Measurements from ENCODE around the gene BRIX1. TPM values are rescaled to one million over a fixed set of nuclear protein-coding genes. Genes with fewer than 3 reads are reported as not detected.

The BRIX1 gene
- total and polyA plus RNA-seq, 2 donors (not counting 1 experiment from before 2014, with no cell fraction given), result 6.9 to 29.3 TPM

DNA sequence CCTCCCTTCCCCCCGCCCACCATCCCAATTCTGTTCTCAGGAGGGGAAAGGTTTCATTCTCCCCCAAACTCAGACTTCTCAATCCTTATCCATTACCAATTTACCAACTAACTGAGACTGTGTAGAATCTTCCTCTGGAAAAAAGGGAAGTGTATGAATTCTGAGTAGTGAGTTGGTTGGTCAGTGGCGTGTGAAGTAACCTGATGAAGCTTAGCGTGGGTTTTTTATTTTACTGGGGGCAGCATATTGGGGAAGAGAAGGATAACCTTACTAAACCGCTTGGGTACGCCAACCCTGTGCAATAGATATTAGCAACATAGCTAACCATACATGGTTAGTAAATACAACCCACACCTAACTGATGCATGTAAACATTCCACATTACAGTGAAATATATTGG, 12.8 kb downstream of the BRIX1 start:
- no peak overlapping the region for H3K27ac ChIP-seq (ENCODE audit: low read length in 2 of 2)
- no peak overlapping the region for H2AFZ ChIP-seq (ENCODE audit: insufficient read depth, low read depth, low read length, poor library complexity, severe bottlenecking)
- Mint-ChIP-seq H3K27ac (no peak overlapping the region), H3K4me3 (no peak overlapping the region), H3K27me3 (no peaks in the 10 kb centered on the region), H3K9me3 (ENCODE audit: insufficient read depth) (no peaks in the 10 kb centered on the region), H3K4me1 (peaks cover 24% of the 10 kb centered on the region)
- TF ChIP-seq EZH2 (IDR thresholded peaks at IDR 0.05; ENCODE audit: borderline replicate concordance, insufficient read depth, low read depth, low read length, poor library complexity, severe bottlenecking), result no peak
- TF ChIP-seq, protein P1, sequence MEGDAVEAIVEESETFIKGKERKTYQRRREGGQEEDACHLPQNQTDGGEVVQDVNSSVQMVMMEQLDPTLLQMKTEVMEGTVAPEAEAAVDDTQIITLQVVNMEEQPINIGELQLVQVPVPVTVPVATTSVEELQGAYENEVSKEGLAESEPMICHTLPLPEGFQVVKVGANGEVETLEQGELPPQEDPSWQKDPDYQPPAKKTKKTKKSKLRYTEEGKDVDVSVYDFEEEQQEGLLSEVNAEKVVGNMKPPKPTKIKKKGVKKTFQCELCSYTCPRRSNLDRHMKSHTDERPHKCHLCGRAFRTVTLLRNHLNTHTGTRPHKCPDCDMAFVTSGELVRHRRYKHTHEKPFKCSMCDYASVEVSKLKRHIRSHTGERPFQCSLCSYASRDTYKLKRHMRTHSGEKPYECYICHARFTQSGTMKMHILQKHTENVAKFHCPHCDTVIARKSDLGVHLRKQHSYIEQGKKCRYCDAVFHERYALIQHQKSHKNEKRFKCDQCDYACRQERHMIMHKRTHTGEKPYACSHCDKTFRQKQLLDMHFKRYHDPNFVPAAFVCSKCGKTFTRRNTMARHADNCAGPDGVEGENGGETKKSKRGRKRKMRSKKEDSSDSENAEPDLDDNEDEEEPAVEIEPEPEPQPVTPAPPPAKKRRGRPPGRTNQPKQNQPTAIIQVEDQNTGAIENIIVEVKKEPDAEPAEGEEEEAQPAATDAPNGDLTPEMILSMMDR (IDR thresholded peaks at IDR 0.05), result no peak
- intact Hi-C loops (cut with micrococcal nuclease), result loop anchor here (2.0 kb wide), 1 partner anchor 1487 kb away; the partner anchor contains the start of gene TARS1
- no peaks in the 10 kb centered on the region for H4K20me1 ChIP-seq (ENCODE audit: control insufficient read depth, insufficient read depth, low read length, poor library complexity, severe bottlenecking)
- no CpG with 5 or more reads among the region's 5 CpGs for WGBS (ENCODE audit: insufficient coverage)
- peaks cover 15 to 20% of the 10 kb centered on the region in 2 donors for H3K4me1 ChIP-seq (ENCODE audit: control insufficient read depth in 2 of 2, insufficient read depth in 2 of 2, low read length in 2 of 2)
- CTCF ChIA-PET, result interaction anchor here (0.9 to 2.2 kb wide), 3 partner anchors 10 to 90 kb away, joined by 3 to 24 read pairs (median 4); partner anchors contain the start of genes BRIX1, RAD1 and TTC23L
- H3K4me3 ChIP-seq (ENCODE audit: control extremely low read depth in 1 of 5, extremely low read depth in 1 of 5, insufficient read depth in 1 of 5, low read depth in 2 of 5, low read length in 4 of 5), result no peak overlapping the region
- ATAC-seq (ENCODE audit: low read depth) (no peak), DNase-seq (peak; percentile 23)
- POLR2A ChIA-PET, result interaction anchor here (2.5 kb wide), 1 partner anchor 12 kb away, joined by 54 read pairs; the partner anchor contains the start of genes BRIX1 and RAD1
- peaks cover 10 to 25% of the 10 kb centered on the region in 2 experiments for H3K36me3 ChIP-seq (replicated peaks in 1 of 2; ENCODE audit: control extremely low read depth in 1 of 2, control insufficient read depth in 1 of 2, extremely low read depth in 1 of 2, insufficient read depth in 2 of 2, low read length in 1 of 2)
- H3K9me3 ChIP-seq (ENCODE audit: control extremely low read depth in 1 of 3, control insufficient read depth in 2 of 3, insufficient read depth in 1 of 3, low read length in 2 of 3), result no peaks in the 10 kb centered on the region
- peak overlapping the region; percentile 85 for H3K4me2 ChIP-seq (replicated peaks; ENCODE audit: low read depth, low read length, poor library complexity, severe bottlenecking)
- no peaks in the 10 kb centered on the region for H3K27me3 ChIP-seq (replicated peaks in 1 of 4; ENCODE audit: control extremely low read depth in 1 of 4, control insufficient read depth in 3 of 4, insufficient read depth in 4 of 4, low read length in 3 of 4)
- peaks cover 34% of the 10 kb centered on the region for H3K79me2 ChIP-seq (ENCODE audit: control insufficient read depth, insufficient read depth, low read length)
- no peak overlapping the region for H3K9ac ChIP-seq (ENCODE audit: low read length)

DNA sequence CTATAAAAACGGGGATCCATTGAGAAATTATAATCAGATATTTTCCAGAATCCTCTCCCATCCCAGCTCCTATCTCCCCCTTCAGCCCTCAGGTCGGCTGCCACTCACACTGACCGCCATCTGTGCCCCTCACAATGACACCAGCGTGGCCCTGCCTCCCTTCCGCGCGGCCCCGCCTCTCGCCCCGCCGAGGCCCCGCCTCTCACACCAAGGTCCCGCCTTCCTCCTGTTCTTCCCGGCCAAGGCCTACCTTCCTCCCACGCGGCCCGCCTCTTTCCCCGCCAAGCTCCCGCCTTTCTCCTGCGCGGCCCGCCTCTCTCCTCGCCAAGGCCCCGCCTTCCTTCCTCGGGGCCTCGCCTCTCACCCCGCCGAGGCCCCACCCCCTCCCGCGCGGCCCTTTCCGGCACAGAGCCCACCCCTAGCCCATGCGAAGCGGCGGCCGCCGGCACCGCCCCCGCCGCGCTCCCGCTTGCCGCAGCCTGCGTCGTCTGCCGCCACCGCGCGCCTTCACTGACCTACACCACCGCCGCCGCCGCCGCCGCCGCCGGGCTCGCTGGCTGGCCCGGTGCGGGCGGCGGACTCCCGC, 13.7 kb downstream of the BRIX1 start, which contains the start of gene DNAJC21:
DNAJC21 (plus strand) TSS at position 426 of the 586 bp plus-strand sequence. CDS start 261 bp downstream, outside the sequence.
- Histone ChIP-seq H3K9ac (ENCODE audit: low read length) (peak within 1 kb of the TSS; percentile 90), H3K27me3 (replicated peaks in 1 of 4; ENCODE audit: control extremely low read depth in 1 of 4, control insufficient read depth in 3 of 4, insufficient read depth in 4 of 4, low read length in 3 of 4) (no peaks in the 10 kb centered on the region), H3K36me3 (replicated peaks in 1 of 2; ENCODE audit: control extremely low read depth in 1 of 2, control insufficient read depth in 1 of 2, extremely low read depth in 1 of 2, insufficient read depth in 2 of 2, low read length in 1 of 2) (peaks cover 10 to 16% of the 10 kb centered on the region in 2 experiments), H3K4me3 (ENCODE audit: control extremely low read depth in 1 of 5, extremely low read depth in 1 of 5, insufficient read depth in 1 of 5, low read depth in 2 of 5, low read length in 4 of 5) (peak within 1 kb of the TSS; percentile 60 to 88 (median 73)), H3K27ac (ENCODE audit: low read length in 2 of 2) (peak within 1 kb of the TSS; percentile 67 to 94), H3K4me2 (replicated peaks; ENCODE audit: low read depth, low read length, poor library complexity, severe bottlenecking) (peak within 1 kb of the TSS; percentile 85), H3K9me3 (ENCODE audit: control extremely low read depth in 1 of 3, control insufficient read depth in 2 of 3, insufficient read depth in 1 of 3, low read length in 2 of 3) (no peaks in the 10 kb centered on the region), H4K20me1 (ENCODE audit: control insufficient read depth, insufficient read depth, low read length, poor library complexity, severe bottlenecking) (no peaks in the 10 kb centered on the region), H3K79me2 (ENCODE audit: control insufficient read depth, insufficient read depth, low read length) (peaks cover 43% of the 10 kb centered on the region), H2AFZ (ENCODE audit: insufficient read depth, low read depth, low read length, poor library complexity, severe bottlenecking) (peak within 1 kb of the TSS; percentile 87), H3K4me1 (ENCODE audit: control insufficient read depth in 2 of 2, insufficient read depth in 2 of 2, low read length in 2 of 2) (peaks cover 15 to 20% of the 10 kb centered on the region in 2 donors)
- Mint-ChIP-seq H3K9me3 (ENCODE audit: insufficient read depth) (no peaks in the 10 kb centered on the region), H3K4me3 (peak within 1 kb of the TSS; percentile 96), H3K27me3 (no peaks in the 10 kb centered on the region), H3K27ac (peak within 1 kb of the TSS; percentile 94), H3K4me1 (peaks cover 26% of the 10 kb centered on the region)
- DNase-seq, result peak; percentile 99
- POLR2A ChIA-PET, result interaction anchor here (0.6 to 2.5 kb wide), 4 partner anchors 13 to 1222 kb away, joined by 3 to 54 read pairs (median 4); partner anchors contain the start of genes AMACR, BRIX1 and RAD1
- CTCF ChIA-PET, result interaction anchor here (0.7 to 2.2 kb wide), 8 partner anchors 11 to 941 kb away, joined by 3 to 24 read pairs (median 4); partner anchors contain the start of genes BRIX1, RAD1 and TTC23L
- intact Hi-C loops (cut with micrococcal nuclease), result loop anchor here (1.0 to 2.0 kb wide), 5 partner anchors 14 to 1488 kb away; partner anchors contain the start of genes BRIX1, RAD1, TARS1 and TTC23L
- WGBS (ENCODE audit: insufficient coverage), result under 1% methylated on average over 62 of the region's 63 CpGs
- peak; percentile 89 for ATAC-seq (ENCODE audit: low read depth)
- TF ChIP-seq, protein P1 (IDR thresholded peaks at IDR 0.05), result no peak
- no peak for TF ChIP-seq EZH2 (IDR thresholded peaks at IDR 0.05; ENCODE audit: borderline replicate concordance, insufficient read depth, low read depth, low read length, poor library complexity, severe bottlenecking)
